NCI-H1105 (cell line): ENCODE data around the gene MVK.

Experiments
- DNase-seq: peaks from one replicate; lab custom pipeline; 2025; lab: John Stamatoyannopoulos, UW

The MVK gene

GRCh38 chr12:109573029-109573913 lies at the start of gene MVK, which contains the start of gene MMAB:
MVK (plus strand) TSS chr12:109573794; CDS start chr12:109574823, 1,029 bp downstream.
MMAB (minus strand) TSS chr12:109573504; CDS start chr12:109573480, 24 bp downstream.
- peak; percentile 99 for DNase-seq

DNA sequence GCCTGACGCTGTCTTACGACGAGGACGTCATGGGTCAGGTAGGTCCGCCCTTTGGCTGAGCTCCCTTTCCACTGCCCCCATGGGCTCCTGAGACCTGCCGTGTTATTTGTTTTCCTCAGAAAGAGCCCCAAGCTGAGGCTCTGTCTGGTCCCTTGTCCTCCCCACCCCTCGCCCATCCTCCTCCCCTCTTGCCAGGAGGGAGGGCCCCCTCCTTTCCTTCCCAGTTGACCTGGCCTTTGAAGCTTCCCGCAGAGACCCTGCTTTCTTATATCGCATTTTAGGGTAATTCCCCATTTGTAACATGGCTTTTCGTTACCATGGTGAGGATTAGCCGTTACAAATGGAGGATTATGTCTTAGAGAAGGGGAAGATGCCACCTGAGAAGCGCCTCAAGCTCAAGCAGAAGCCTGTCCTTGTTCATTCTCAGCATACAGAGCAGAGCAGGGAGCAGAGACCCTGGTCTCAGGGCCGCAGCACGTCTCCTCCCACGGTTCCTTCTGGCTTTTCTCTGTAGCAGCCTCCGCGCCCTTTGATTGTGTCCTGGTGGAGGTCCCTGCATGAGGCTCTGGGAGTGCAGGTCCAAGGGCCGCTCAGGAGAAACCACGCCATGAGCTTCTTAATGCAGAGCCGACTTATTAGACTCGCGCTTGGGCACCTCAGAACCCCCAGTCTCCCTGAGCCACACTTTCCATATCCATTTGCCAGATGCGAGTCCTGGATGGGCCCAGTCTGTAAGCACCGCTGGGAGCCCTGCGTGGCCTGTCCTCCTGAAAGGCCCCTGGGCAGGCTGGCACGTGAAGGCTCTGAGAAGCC lies 48.9 kb upstream of the MVK start:
- DNase-seq = no peak

DNA sequence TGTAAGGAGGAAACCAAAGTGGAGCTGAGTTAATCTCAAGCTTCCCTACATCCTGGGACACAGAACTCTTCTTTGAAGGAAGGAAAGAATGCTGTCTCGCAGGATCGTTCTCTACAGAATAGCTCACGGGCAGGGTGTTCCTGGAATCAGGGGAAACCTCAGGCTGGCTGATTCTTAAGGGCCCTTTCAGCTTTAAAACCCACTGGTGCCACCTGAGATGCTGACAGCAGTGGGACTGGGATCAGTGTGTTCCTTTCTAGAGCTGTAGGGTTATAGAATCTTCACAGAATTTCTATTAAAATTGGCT lies 48.4 kb upstream of the MVK start:
- DNase-seq = no peak

DNA sequence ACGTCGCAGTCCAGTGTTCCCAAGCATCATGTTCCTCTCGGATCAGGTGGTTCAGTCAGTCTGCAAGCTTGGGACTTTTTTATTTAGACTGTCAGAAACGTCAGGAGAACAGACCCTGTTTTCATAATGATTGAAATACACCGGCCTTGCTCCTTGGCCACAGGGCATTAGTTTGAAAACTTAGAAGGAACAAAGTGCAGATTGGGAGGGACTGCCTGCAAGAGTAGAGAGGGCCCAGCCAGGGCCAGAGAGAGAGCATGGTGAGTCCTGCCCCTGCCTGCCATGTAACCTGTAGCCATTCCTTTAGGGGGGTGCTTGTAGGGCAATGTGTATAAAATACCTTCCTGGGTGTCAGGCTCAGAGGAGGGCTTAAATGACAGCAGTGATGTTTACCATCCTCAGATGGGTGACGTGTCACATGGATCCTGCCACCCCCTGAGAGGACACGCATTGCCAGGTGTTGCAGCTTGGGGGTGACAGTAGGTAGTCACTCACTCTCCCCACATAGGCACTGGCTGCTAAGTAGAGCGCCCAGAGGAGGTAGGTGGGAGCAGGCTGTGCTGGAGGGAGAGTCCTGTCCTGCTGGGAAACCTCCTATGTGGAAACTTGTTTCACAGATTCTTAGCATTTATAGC lies 46.0 kb upstream of the MVK start:
- DNase-seq = no peak

DNA sequence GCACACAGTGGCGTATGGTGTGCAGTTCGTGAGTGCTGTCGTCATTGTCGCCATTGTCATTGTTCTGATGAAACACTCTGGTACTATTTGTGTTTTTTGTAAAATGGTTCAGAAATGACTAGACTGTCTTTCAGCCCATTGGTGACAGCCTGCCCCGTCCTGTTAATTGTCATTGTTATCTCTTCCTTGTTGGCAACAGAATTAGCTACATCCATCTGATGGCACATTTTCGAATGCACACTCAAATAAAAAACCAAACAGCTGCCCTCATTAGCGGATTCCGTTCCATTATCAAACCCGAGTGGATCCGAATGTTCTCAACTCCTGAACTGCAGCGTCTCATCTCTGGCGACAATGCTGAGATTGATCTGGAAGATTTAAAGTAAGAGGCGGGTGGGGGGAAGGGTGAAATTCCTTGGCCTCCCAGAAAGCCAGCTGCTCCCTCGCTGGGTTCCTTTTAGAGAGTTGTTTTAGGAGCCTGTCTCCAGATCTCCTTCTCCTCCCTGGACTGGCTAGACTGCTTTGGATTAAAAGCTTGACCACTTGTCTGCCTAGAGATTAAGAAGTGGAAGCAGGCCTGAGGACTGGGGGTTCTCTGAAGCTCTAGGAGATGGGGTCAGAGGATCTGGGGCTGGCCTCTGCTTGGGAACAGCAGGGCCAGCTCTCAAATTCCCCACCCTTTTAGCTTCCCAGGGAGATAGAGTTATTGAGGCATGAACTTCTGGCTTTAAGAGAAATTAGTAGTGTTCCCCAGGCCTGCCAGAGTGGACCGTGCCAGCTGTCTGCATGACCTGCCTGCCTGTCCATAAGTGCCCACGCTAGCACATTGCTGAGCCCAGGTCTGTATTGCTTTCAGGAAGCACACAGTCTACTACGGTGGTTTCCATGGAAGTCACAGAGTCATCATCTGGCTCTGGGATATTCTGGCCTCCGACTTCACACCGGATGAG lies 43.6 kb upstream of the MVK start:
- no peak for DNase-seq

DNA sequence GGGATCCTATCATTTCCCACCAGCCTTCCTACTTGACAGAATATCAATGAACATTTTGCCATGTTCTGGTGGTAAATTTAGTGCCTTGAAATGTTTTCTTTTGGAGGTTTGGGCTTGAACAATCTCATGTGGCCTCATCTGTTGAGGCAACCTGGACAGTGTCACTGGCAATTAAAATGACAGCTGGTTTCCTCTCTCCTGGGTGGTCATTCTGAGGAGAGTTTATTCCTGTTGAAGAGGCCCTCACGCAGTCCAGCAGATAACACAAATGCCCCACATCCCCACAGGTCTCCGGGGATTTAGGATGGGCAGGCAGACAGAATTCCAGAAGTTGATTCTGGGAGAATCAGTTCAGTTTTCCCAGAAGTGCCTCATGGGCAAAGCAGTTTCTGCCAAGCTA lies 42.2 kb upstream of the MVK start:
- DNase-seq = no peak

GRCh38 chr12:109532721-109533486 lies 40.7 kb upstream of the MVK start:
- DNase-seq = no peak

DNA sequence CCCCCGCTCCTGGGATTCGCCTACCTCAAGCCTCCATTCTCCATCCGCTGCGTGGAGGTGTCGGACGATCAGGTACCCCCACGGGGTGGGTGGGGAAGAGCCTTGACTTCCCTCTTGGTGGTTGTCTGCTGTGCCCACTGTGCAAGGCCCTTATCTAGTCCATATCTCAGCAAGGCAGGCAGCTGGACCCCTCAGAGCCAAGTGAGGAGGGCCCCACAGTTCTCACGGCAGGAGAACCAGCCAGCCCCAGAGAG lies 40.2 kb upstream of the MVK start:
- no peak for DNase-seq

GRCh38 chr12:109534456-109534855 lies 39.1 kb upstream of the MVK start:
- no peak for DNase-seq

DNA sequence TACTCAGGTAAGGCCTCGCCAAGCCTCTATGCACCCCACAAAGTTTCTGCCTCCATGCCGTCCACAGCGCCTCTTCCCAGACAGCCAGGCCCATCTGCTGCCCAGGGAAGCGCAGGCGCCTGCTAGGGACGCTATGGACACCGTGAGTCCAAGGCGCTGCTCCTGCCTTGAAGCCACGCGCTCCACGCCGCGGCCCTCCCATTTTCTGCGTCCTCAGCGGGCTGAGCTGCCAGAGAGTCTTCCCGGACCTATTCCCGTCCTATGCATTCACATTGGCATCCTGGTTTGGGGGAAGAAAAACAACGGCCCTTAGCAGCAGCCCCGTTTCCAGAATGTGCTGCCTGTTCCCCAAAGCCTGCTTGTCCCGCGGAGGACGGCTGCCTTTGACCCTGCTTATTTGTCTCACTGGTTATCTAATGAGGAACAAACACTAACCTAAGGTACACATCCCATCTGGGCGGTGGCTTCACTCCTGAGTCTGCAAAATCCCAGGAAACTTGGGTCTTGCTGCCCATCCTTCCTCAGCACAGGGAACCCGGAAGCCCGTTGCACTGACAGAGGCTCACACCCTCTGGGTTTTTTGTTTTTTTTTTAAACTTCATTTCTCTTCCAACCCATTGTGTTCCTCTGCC lies 38.2 kb upstream of the MVK start:
- no peak for DNase-seq

DNA sequence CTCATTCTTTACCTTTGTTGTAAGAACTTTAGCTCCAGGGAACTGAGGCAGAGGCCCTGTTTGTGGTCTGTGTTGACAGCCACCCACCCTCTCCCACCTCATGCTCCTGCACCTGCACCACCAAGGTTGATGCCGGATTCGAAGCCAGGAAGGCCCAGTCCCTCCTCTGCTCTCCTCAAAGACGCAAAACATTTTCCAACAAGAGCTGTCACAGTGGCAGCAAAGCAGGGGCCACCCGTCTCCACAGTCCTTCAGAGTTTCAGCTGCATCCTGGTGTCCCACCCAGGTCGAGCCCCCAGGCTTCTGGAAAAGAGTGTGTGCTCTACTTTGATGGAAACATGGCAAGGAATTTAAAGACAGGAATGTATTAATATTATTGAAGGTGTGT lies 37.7 kb upstream of the MVK start:
- DNase-seq = no peak

DNA sequence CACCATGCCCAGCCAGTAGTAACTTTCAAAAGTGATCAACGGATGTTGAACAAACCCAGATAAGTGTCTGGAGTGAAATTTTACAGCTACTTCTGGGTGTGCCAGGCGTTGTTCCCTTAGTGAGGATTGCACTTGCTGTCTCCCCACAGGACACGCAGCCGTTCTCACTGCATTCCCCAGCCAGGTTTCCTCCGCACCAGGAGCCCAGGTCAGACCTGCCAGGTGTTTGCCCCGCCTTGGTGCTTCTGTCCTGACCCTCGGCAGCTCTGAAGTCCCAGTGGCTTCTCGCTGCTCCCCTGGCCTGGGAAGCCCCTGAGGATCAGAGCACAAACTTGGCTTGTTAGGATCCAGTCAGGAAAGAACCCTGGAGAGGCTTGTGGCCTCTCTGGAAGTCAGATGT lies 36.5 kb upstream of the MVK start:
- no peak for DNase-seq

DNA sequence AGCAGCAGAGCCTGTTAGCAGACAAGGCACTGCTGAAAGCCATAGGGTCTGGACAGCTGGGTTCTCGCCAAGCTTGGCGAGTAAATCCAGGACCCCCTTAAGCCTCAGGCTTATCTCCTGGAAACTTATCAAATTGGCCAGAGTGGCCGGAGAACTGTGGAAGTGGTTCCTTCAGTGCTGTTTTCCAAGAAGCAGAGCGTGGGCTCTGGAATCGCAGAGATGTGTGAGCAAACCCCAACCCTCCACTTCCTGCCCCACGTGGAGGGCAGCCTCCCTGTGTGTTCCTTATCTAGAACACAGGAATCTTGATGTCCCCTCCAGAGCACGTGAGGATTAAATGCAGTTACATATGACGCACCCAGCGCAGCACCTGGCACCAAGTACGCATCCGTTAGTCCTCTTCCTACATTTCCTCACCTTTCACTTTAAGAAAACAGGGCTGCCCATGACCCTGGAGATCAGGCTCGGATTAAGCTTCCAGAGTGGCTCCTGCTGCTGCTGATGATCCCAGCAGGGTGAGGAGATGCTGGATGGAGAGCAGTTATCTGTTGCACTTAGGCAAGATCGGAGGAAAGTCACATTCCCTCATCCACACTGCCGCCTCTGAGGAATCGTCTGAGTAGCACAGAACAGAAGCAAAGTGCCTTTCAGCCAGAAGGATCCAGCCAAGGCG lies 35.3 kb upstream of the MVK start:
- DNase-seq = no peak

GRCh38 chr12:109539508-109539907 lies 34.1 kb upstream of the MVK start:
- no peak for DNase-seq

DNA sequence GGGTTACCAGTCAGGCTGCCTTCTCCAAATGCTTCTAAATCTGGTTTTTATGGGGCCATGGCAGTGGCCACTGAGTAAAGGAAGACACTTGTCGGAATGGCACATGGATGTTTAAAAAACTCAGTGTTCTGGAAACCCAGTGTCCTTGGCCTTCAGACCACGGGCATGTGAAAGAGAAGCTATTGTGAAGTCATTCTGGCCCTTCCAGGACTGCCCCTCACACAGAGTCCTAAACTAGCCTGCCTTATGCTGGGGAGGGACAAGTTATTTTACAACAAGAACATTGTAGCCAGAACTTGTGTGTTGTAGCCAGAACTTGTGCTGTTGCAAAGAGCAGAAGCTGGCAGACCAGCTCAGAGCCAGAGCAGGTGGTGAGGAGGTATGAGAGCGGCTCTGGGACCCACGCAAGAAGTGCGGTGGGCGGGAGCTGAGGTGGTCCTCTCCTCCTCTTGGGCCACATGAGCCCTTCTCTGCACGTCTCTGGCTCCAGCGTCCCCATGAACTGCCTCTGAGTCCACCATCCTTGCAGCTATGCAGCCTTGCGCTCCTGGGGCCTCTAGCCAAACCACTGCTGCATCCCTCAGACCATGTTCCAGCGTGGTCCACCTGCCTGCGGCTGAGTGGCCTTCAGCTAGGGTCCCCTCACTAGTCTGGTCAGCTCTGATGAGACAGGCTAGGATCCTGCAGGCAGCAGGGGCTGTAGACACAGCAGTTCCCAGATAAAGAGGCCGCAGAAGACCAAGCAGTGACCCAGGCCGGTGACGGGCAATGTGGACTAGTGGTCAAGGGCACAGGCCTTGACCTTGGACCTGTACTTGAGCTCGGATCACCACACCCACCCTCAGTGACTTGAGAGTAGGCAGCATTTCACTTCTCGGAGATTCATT lies 32.8 kb upstream of the MVK start:
- no peak for DNase-seq

- no peak for DNase-seq
Observed at GRCh38 chr12:109541413-109541726, 32.2 kb upstream of the MVK start.

GRCh38 chr12:109542014-109542413 lies 31.6 kb upstream of the MVK start:
- DNase-seq = no peak

DNA sequence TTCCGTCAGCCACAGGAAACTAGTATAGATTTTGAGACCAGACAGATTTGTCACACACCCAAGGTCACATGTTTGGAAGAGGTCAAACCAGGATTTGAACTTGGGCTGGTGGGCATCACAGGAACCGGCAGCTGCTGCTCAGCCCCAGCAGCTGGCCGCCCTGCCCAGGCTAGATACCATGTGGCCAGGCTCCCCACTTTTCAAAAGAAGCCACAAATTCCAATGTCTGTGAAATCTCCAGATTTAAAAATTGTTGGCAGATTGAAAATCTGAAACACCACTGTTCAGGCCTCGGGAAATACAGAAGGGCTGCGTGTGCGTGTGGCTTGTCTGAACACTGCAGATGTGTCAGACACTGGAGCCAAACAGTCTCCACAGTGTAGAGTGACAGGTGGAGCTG lies 30.7 kb upstream of the MVK start:
- DNase-seq = no peak

GRCh38 chr12:109544955-109545531 lies 28.6 kb upstream of the MVK start:
- no peak for DNase-seq
